GM23338 (cell line): ENCODE measurements around the gene IQCM.

Experiments
- CTCF ChIP-seq, 2 experiments: fragments of 200-600 bp in 1 of 2; sonication (generic) in 1 of 2; conservative IDR thresholded peaks; 2 replicates each; pipeline versions ENCODE4 v1.5.1 to v1.6.1; 2016 to 2017; ENCODE audit warnings: antibody characterized with exemption in 2 of 2, low read depth in 2 of 2, mild to moderate bottlenecking in 2 of 2, moderate library complexity in 1 of 2
- ETS1 ChIP-seq: IDR thresholded peaks from 2 replicates; pipeline ENCODE4 v1.6.1; 2016; ENCODE audit warnings: antibody characterized with exemption
- JUNB ChIP-seq: IDR thresholded peaks from one replicate; pipeline ENCODE4 v1.6.1; 2016; ENCODE audit warnings: antibody characterized with exemption; ENCODE audit not compliant: unreplicated experiment
- POLR2AphosphoS5 ChIP-seq: IDR thresholded peaks from 2 replicates; pipeline ENCODE4 v1.6.1; 2016; ENCODE audit warnings: antibody characterized with exemption, low read depth

DNA sequence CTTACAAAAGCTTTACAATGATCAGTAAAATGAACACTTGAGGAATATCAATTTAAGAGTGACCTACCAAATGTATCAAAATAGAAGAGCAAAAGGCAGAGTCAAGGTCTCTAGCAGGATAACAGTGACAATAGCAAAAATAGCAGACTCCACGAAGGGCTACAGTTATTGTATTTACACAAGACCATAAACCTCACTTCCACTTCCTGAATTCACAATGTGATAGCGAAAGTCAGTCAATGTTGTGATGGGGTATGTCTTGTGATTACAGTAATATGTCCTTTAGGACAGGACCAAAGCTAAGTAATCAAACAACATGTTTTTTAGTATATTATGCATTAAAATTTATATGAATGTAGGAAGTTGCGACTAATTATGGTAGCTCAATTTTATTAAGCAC lies 139.6 kb downstream of the IQCM start:
- TF ChIP-seq CTCF (conservative IDR thresholded peaks at IDR 0.05; ENCODE audit: low read depth in 2 of 2) (no peak), ETS1 (no peak), POLR2AphosphoS5 (no peak), JUNB (no peak)
